Glutamatergic neuron (in vitro differentiated cells): ENCODE data around the gene FBXL17. TPM values are rescaled to one million over a fixed set of nuclear protein-coding genes. Genes with fewer than 3 reads are reported as not detected.

Experiments used
- DNase-seq: peaks from one replicate; pipeline ENCODE4 v3.0.0; 2022
- H3K27ac Mint-ChIP-seq: one replicate; pipeline ENCODE4 v1.8.0; 2020; ENCODE audit warnings: mild to moderate bottlenecking, mixed read lengths, inconsistent platforms; ENCODE audit not compliant: unreplicated experiment
- H3K27me3 Mint-ChIP-seq: one replicate; pipeline ENCODE4 v1.8.0; 2020; ENCODE audit warnings: mild to moderate bottlenecking, moderate library complexity, mixed read lengths, inconsistent platforms; ENCODE audit not compliant: unreplicated experiment
- H3K36me3 Mint-ChIP-seq: one replicate; pipeline ENCODE4 v1.8.0; 2020; ENCODE audit warnings: mild to moderate bottlenecking, mixed read lengths, inconsistent platforms; ENCODE audit not compliant: unreplicated experiment
- H3K4me1 Mint-ChIP-seq: one replicate; pipeline ENCODE4 v1.8.0; 2020; ENCODE audit warnings: mild to moderate bottlenecking, low read depth, mixed read lengths, inconsistent platforms; ENCODE audit not compliant: unreplicated experiment
- H3K4me3 Mint-ChIP-seq: one replicate; pipeline ENCODE4 v1.8.0; 2020; ENCODE audit warnings: mild to moderate bottlenecking, mixed read lengths, inconsistent platforms; ENCODE audit not compliant: unreplicated experiment
- H3K9me3 Mint-ChIP-seq: one replicate; pipeline ENCODE4 v1.8.0; 2020; ENCODE audit warnings: mild to moderate bottlenecking, moderate library complexity, mixed read lengths, inconsistent platforms; ENCODE audit not compliant: unreplicated experiment
- total RNA-seq: library from RNA; stranded (reverse); fragmentation: NEBNext Ultra II Directional; extraction: Animal tissue kit (Norgen Biotek cat#: 25700); gene quantifications from one replicate; pipeline ENCODE4 v1.2.1, GENCODE V29; 2021; ENCODE audit not compliant: unreplicated experiment
- TF ChIP-seq, protein P1 (sequence below): fragments of 200-600 bp; sonication (generic); IDR thresholded peaks from one replicate; pipeline ENCODE4 v1.5.0; 2021; ENCODE audit not compliant: partially characterized antibody, unreplicated experiment

The FBXL17 gene
- total RNA-seq, 1 donor from 2014 or later, result 20.3 TPM

DNA sequence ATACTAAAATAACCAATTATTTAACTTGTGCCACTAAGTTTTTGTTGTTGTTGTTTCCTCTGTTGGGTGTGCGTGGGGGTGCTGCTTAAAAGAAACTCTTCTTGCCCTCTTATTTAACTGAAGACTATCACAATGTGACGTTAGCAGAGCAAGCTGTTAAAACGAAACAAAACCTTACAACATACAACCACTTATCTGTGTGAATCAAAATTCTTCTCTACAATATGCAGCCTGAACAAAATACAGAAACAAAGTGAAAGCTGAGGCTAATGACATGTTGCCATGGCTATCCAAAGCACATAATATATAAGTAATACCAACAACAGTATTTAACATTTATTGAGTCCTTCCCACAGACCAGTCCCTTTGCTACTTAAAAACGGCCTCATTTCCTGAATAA, 291.0 kb downstream of the FBXL17 start:
- TF ChIP-seq, protein P1, sequence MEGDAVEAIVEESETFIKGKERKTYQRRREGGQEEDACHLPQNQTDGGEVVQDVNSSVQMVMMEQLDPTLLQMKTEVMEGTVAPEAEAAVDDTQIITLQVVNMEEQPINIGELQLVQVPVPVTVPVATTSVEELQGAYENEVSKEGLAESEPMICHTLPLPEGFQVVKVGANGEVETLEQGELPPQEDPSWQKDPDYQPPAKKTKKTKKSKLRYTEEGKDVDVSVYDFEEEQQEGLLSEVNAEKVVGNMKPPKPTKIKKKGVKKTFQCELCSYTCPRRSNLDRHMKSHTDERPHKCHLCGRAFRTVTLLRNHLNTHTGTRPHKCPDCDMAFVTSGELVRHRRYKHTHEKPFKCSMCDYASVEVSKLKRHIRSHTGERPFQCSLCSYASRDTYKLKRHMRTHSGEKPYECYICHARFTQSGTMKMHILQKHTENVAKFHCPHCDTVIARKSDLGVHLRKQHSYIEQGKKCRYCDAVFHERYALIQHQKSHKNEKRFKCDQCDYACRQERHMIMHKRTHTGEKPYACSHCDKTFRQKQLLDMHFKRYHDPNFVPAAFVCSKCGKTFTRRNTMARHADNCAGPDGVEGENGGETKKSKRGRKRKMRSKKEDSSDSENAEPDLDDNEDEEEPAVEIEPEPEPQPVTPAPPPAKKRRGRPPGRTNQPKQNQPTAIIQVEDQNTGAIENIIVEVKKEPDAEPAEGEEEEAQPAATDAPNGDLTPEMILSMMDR, result no peak
- Mint-ChIP-seq H3K27ac (no peak overlapping the region), H3K9me3 (peaks cover 2% of the 10 kb centered on the region), H3K4me3 (no peak overlapping the region), H3K4me1 (peaks cover 15% of the 10 kb centered on the region), H3K36me3 (no peaks in the 10 kb centered on the region), H3K27me3 (peaks cover 2% of the 10 kb centered on the region)
- DNase-seq, result no peak

DNA sequence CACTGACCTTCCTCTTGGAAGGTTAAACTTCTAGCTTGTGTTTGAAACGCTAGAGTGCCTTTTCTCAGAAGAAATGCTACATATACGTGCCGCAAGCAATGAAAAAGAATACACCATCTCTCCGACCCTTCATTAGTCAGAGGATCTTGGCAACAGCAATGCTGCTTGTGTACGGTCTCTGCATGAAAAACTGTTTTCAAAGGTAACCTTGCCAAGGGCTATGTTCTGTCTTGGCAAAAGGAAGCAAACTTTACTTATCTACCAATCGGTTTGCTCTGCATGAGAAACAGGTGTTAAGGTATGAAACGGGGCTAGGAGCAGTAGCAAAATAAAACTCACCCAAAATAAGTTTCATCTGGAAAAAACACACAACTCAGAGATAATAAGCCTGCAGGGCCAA, 297.8 kb downstream of the FBXL17 start:
- peaks cover 4% of the 10 kb centered on the region for H3K27me3 Mint-ChIP-seq
- H3K27ac Mint-ChIP-seq, result no peak overlapping the region
- no peak for DNase-seq
- H3K9me3 Mint-ChIP-seq, result no peaks in the 10 kb centered on the region
- H3K4me3 Mint-ChIP-seq, result no peak overlapping the region
- TF ChIP-seq, protein P1, result no peak
- no peaks in the 10 kb centered on the region for H3K4me1 Mint-ChIP-seq
- H3K36me3 Mint-ChIP-seq, result no peaks in the 10 kb centered on the region

DNA sequence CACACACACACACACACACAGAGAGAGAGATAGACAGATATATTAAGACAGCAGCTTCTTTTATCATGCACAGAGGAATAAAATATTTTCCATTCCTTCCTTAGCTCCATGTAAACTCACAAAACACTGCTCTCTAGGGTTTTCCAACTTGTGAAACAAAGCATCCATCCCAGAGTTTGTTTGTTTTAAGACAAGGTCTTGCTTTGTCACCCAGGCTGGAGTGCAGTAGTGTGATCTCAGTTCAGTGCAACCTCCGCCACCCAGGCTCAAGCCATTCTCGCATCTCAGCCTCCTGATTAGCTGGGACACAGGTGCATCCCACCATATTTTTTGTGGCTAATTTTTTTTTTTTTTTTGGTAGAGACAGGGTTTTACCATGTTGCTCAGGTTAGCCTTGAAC, 298.7 kb downstream of the FBXL17 start:
- Mint-ChIP-seq H3K36me3 (no peaks in the 10 kb centered on the region), H3K27me3 (peaks cover 4% of the 10 kb centered on the region), H3K9me3 (no peaks in the 10 kb centered on the region), H3K27ac (no peak overlapping the region), H3K4me3 (no peak overlapping the region), H3K4me1 (no peaks in the 10 kb centered on the region)
- TF ChIP-seq, protein P1, result no peak
- no peak for DNase-seq

DNA sequence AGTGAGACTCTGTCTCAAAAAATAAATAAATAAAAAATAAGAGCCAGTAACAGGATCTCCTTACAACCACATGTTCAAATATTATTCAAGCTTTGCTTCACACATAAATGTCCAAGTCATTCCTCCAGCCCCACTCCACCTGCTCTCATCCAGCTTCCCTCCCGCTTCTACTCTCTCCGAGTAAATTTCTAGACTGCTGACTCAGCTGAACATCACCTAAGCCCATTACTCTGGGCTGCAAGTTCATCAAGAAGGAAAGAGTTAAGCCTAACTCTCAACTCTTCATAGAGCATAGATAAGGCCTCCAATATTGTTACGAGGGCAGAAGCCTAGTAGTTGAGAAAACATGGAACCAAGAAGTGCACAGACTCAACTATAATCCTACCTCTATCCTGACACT, 300.2 kb downstream of the FBXL17 start:
- no peak overlapping the region for H3K27ac Mint-ChIP-seq
- no peaks in the 10 kb centered on the region for H3K36me3 Mint-ChIP-seq
- H3K4me3 Mint-ChIP-seq, result no peak overlapping the region
- no peak for DNase-seq
- TF ChIP-seq, protein P1, result no peak
- H3K9me3 Mint-ChIP-seq, result no peaks in the 10 kb centered on the region
- H3K4me1 Mint-ChIP-seq, result peaks cover 3% of the 10 kb centered on the region
- peaks cover 4% of the 10 kb centered on the region for H3K27me3 Mint-ChIP-seq

DNA sequence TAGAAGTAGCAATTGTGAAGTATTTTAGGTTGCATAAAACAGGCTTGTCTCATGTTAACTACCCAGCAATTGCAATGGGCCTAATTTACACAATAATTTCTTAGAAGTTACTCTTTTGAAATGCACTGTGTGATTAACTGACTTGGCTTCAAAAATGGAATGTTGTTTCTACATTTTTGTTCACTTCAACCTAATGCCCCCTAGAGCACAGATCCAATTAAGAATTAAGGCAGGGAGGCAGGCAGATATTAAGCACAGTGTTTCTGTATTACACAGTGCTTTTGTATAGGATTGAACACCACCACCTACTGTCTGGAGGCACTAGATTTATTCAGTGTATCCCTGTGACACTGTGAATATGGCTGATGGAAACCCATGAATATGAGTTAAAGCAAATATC, 302.1 kb downstream of the FBXL17 start:
- Mint-ChIP-seq H3K4me3 (no peak overlapping the region), H3K27ac (no peak overlapping the region), H3K9me3 (no peaks in the 10 kb centered on the region), H3K27me3 (no peaks in the 10 kb centered on the region), H3K36me3 (no peaks in the 10 kb centered on the region), H3K4me1 (peaks cover 3% of the 10 kb centered on the region)
- DNase-seq, result no peak
- TF ChIP-seq, protein P1, result no peak
